Hepatocyte (in vitro differentiated cells): ENCODE measurements around the gene ADAMTS15. TPM values are rescaled to one million over a fixed set of nuclear protein-coding genes. Genes with fewer than 3 reads are reported as not detected.

ENCODE experiments used
- DNase-seq: peaks from one replicate; pipeline ENCODE4 v3.0.0-alpha.2; 2016; ENCODE audit warnings: low spot score
- H2AFZ ChIP-seq: fragments of 200-600 bp; sonication (generic); 2 replicates; pipeline ENCODE4 v1.6.0; 2016; ENCODE audit warnings: antibody characterized with exemption, mild to moderate bottlenecking
- H3K27ac ChIP-seq: fragments of 200-600 bp; sonication (generic); 2 replicates; pipeline ENCODE4 v1.5.1; 2016; ENCODE audit warnings: mild to moderate bottlenecking
- H3K27me3 ChIP-seq: fragments of 200-600 bp; sonication (generic); 2 replicates; pipeline ENCODE4 v1.6.1; 2016
- H3K36me3 ChIP-seq: fragments of 200-600 bp; sonication (generic); replicated peaks from 2 replicates; pipeline ENCODE4 v1.5.1; 2016; ENCODE audit warnings: low read depth; ENCODE audit not compliant: insufficient read depth
- H3K4me1 ChIP-seq: fragments of 200-600 bp; sonication (generic); 2 replicates; pipeline ENCODE4 v1.5.1; 2016; ENCODE audit warnings: mild to moderate bottlenecking, moderate library complexity; ENCODE audit not compliant: insufficient read depth
- H3K4me2 ChIP-seq: fragments of 200-600 bp; sonication (generic); 2 replicates; pipeline ENCODE4 v1.6.0; 2016
- H3K4me3 ChIP-seq: fragments of 200-600 bp; sonication (generic); 2 replicates; pipeline ENCODE4 v1.5.1; 2016; ENCODE audit warnings: mild to moderate bottlenecking
- H3K79me2 ChIP-seq: fragments of 200-600 bp; sonication (generic); 2 replicates; pipeline ENCODE4 v1.6.0; 2017; ENCODE audit warnings: mild to moderate bottlenecking
- H3K9me2 ChIP-seq: fragments of 200-600 bp; sonication (generic); replicated peaks from 2 replicates; pipeline ENCODE4 v1.6.0; 2017; ENCODE audit warnings: mild to moderate bottlenecking; ENCODE audit not compliant: insufficient read depth
- H3K9me3 ChIP-seq: fragments of 200-600 bp; sonication (generic); 2 replicates; pipeline ENCODE4 v1.5.1; 2016; ENCODE audit warnings: low read depth, mild to moderate bottlenecking
- H4K20me1 ChIP-seq: fragments of 200-600 bp; sonication (generic); 2 replicates; pipeline ENCODE4 v1.6.0; 2016; ENCODE audit warnings: mild to moderate bottlenecking; ENCODE audit not compliant: insufficient read depth, poor library complexity, severe bottlenecking
- EZH2 ChIP-seq: fragments of 200-600 bp; sonication (generic); IDR thresholded peaks from 2 replicates; pipeline ENCODE4 v1.6.1; 2016; ENCODE audit warnings: antibody characterized with exemption, mild to moderate bottlenecking, borderline replicate concordance
- EZH2phosphoT487 ChIP-seq: fragments of 200-600 bp; sonication (generic); IDR thresholded peaks from one replicate; pipeline ENCODE4 v1.6.1; 2018; ENCODE audit warnings: antibody characterized with exemption, mild to moderate bottlenecking, low read depth, moderate library complexity; ENCODE audit not compliant: unreplicated experiment, severe bottlenecking
- WGBS: methylation state at CpG from one replicate; pipeline ENCODE4 v1.1.6; 2016; ENCODE audit warnings: low lambda C conversion rate; ENCODE audit errors: missing lambda C conversion rate; 5-methylcytosine and 5-hydroxymethylcytosine counted together
- polyA plus RNA-seq: library from polyadenylated mRNA; unstranded; fragments of >200 nt; fragmentation: Nextera tagmentation; extraction: Ambion mirVana; gene quantifications from 2 replicates; pipeline ENCODE4 v1.2.1, GENCODE V29; 2016
- total RNA-seq: library from RNA; depleted of rRNA; stranded (reverse); fragments of >200 nt; gene quantifications from 2 replicates; pipeline ENCODE4 v1.2.3, GENCODE V29; 2014
- TF ChIP-seq, protein P1 (sequence below): fragments of 200-600 bp; sonication (generic); IDR thresholded peaks from 2 replicates; pipeline ENCODE4 v1.5.1; 2016; ENCODE audit warnings: antibody characterized with exemption, mild to moderate bottlenecking; ENCODE audit not compliant: poor library complexity

The ADAMTS15 gene
- total and polyA plus RNA-seq, 2 experiments from 2014 or later: 4.5 to 14.6 TPM

- no peak overlapping the region for H3K4me3 ChIP-seq
- no peaks in the 10 kb centered on the region for H3K36me3 ChIP-seq
- peaks cover 17% of the 10 kb centered on the region for H3K27me3 ChIP-seq
- H3K4me2 ChIP-seq: peak overlapping the region; percentile 98
- 90% methylated on average over 9 of the region's 9 CpGs for WGBS
- peaks cover 4% of the 10 kb centered on the region for H4K20me1 ChIP-seq
- no peak overlapping the region for H2AFZ ChIP-seq
- peaks cover 17% of the 10 kb centered on the region for H3K4me1 ChIP-seq
- no peak for TF ChIP-seq EZH2
- no peak for TF ChIP-seq EZH2phosphoT487
- TF ChIP-seq, protein P1, sequence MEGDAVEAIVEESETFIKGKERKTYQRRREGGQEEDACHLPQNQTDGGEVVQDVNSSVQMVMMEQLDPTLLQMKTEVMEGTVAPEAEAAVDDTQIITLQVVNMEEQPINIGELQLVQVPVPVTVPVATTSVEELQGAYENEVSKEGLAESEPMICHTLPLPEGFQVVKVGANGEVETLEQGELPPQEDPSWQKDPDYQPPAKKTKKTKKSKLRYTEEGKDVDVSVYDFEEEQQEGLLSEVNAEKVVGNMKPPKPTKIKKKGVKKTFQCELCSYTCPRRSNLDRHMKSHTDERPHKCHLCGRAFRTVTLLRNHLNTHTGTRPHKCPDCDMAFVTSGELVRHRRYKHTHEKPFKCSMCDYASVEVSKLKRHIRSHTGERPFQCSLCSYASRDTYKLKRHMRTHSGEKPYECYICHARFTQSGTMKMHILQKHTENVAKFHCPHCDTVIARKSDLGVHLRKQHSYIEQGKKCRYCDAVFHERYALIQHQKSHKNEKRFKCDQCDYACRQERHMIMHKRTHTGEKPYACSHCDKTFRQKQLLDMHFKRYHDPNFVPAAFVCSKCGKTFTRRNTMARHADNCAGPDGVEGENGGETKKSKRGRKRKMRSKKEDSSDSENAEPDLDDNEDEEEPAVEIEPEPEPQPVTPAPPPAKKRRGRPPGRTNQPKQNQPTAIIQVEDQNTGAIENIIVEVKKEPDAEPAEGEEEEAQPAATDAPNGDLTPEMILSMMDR: no peak
- no peaks in the 10 kb centered on the region for H3K9me3 ChIP-seq
- no peak overlapping the region for H3K27ac ChIP-seq
- no peaks in the 10 kb centered on the region for H3K9me2 ChIP-seq
- no peak for DNase-seq
- H3K79me2 ChIP-seq: peaks cover 17% of the 10 kb centered on the region
Measured at GRCh38 chr11:130452176-130452575, 3.7 kb downstream of the ADAMTS15 start.

GRCh38 chr11:130452940-130453339 is 4.5 kb downstream of the ADAMTS15 start:
- no peak overlapping the region for H3K4me3 ChIP-seq
- no peaks in the 10 kb centered on the region for H3K36me3 ChIP-seq
- peaks cover 4% of the 10 kb centered on the region for H4K20me1 ChIP-seq
- H3K9me3 ChIP-seq: no peaks in the 10 kb centered on the region
- no peak overlapping the region for H3K4me2 ChIP-seq
- H3K27ac ChIP-seq: no peak overlapping the region
- peaks cover 17% of the 10 kb centered on the region for H3K27me3 ChIP-seq
- 81% methylated on average over 6 of the region's 6 CpGs for WGBS
- H2AFZ ChIP-seq: no peak overlapping the region
- no peaks in the 10 kb centered on the region for H3K9me2 ChIP-seq
- TF ChIP-seq, protein P1: no peak
- TF ChIP-seq EZH2 (no peak), EZH2phosphoT487 (no peak)
- H3K4me1 ChIP-seq: peaks cover 17% of the 10 kb centered on the region
- H3K79me2 ChIP-seq: peaks cover 17% of the 10 kb centered on the region
- DNase-seq: no peak

GRCh38 chr11:130454491-130455252 is 6.2 kb downstream of the ADAMTS15 start:
- no peak for DNase-seq
- H3K4me1 ChIP-seq: peaks cover 17% of the 10 kb centered on the region
- H3K27me3 ChIP-seq: peaks cover 11% of the 10 kb centered on the region
- TF ChIP-seq EZH2phosphoT487 (no peak), EZH2 (no peak)
- TF ChIP-seq, protein P1: no peak
- H3K27ac ChIP-seq: no peak overlapping the region
- no peaks in the 10 kb centered on the region for H3K9me2 ChIP-seq
- peaks cover 17% of the 10 kb centered on the region for H3K79me2 ChIP-seq
- no peak overlapping the region for H2AFZ ChIP-seq
- H3K4me3 ChIP-seq: no peak overlapping the region
- no peaks in the 10 kb centered on the region for H4K20me1 ChIP-seq
- no peaks in the 10 kb centered on the region for H3K36me3 ChIP-seq
- H3K4me2 ChIP-seq: no peak overlapping the region
- 65% methylated on average over 12 of the region's 12 CpGs for WGBS
- H3K9me3 ChIP-seq: no peaks in the 10 kb centered on the region
